Memory B cell (primary cell): Measurements from ENCODE around the gene PAEP.

ENCODE experiments used
- ATAC-seq: fragments of 150-1000 bp; cut with Tn5 transposase; 2 replicates; pipeline ENCODE4 v1.10.0; 2021; ENCODE audit warnings: low read depth, mild to moderate bottlenecking, moderate library complexity
- DNase-seq, 2 donors: peaks; one replicate each; pipeline ENCODE4 v3.0.0; 2022; ENCODE audit warnings: low spot score in 2 of 2
- H3K27ac Mint-ChIP-seq: one replicate; pipeline ENCODE4 v1.8.0; 2022; ENCODE audit warnings: mild to moderate bottlenecking, moderate library complexity, mixed read lengths
- H3K27me3 Mint-ChIP-seq: one replicate; pipeline ENCODE4 v1.8.0; 2022; ENCODE audit warnings: mixed read lengths
- H3K36me3 Mint-ChIP-seq: one replicate; pipeline ENCODE4 v1.8.0; 2022; ENCODE audit warnings: mild to moderate bottlenecking, mixed read lengths
- H3K4me1 Mint-ChIP-seq: one replicate; pipeline ENCODE4 v1.8.0; 2022; ENCODE audit warnings: mixed read lengths
- H3K4me3 Mint-ChIP-seq: one replicate; pipeline ENCODE4 v1.8.0; 2022; ENCODE audit warnings: mild to moderate bottlenecking, moderate library complexity, mixed read lengths
- H3K9me3 Mint-ChIP-seq: one replicate; pipeline ENCODE4 v1.8.0; 2022; ENCODE audit warnings: mixed read lengths

Gene PAEP

GRCh38 chr9:135583688-135584011, 22.1 kb downstream of the PAEP start:
- H3K36me3 Mint-ChIP-seq = no peaks in the 10 kb centered on the region
- H3K9me3 Mint-ChIP-seq = no peaks in the 10 kb centered on the region
- H3K27me3 Mint-ChIP-seq = peaks cover 4% of the 10 kb centered on the region
- DNase-seq (no peak), ATAC-seq (no peak)
- no peak overlapping the region for H3K27ac Mint-ChIP-seq
- H3K4me3 Mint-ChIP-seq = no peak overlapping the region
- H3K4me1 Mint-ChIP-seq = no peaks in the 10 kb centered on the region

- no peak overlapping the region for H3K4me3 Mint-ChIP-seq
- no peaks in the 10 kb centered on the region for H3K9me3 Mint-ChIP-seq
- ATAC-seq = no peak
- no peak for DNase-seq
- H3K36me3 Mint-ChIP-seq = no peaks in the 10 kb centered on the region
- no peaks in the 10 kb centered on the region for H3K4me1 Mint-ChIP-seq
- H3K27ac Mint-ChIP-seq = no peak overlapping the region
- peaks cover 4% of the 10 kb centered on the region for H3K27me3 Mint-ChIP-seq
Measured at GRCh38 chr9:135584371-135584770, 22.8 kb downstream of the PAEP start.

DNA sequence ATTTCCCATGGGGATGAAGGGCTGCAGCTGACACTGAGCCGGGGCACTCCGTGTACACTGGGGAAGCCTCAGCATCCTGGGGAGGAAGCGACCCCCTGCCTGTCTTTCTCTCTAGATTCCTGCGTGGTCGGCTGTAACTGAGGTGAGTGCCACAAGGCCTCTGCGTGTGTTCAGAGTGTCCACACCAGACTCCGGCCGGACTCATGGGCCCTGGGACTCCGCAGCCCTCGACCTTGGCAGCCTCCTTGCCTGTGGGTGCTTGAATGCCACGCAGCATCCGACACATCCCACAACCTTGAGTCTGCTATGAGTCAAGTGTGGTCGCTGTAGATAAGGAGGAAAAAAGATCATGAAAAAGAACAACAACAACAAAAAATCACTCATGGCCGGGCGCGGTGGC, 23.4 kb downstream of the PAEP start:
- Mint-ChIP-seq H3K27ac (no peak overlapping the region), H3K27me3 (peaks cover 6% of the 10 kb centered on the region), H3K4me3 (no peak overlapping the region), H3K36me3 (no peaks in the 10 kb centered on the region), H3K4me1 (no peaks in the 10 kb centered on the region), H3K9me3 (no peaks in the 10 kb centered on the region)
- ATAC-seq = no peak
- DNase-seq = no peak

DNA sequence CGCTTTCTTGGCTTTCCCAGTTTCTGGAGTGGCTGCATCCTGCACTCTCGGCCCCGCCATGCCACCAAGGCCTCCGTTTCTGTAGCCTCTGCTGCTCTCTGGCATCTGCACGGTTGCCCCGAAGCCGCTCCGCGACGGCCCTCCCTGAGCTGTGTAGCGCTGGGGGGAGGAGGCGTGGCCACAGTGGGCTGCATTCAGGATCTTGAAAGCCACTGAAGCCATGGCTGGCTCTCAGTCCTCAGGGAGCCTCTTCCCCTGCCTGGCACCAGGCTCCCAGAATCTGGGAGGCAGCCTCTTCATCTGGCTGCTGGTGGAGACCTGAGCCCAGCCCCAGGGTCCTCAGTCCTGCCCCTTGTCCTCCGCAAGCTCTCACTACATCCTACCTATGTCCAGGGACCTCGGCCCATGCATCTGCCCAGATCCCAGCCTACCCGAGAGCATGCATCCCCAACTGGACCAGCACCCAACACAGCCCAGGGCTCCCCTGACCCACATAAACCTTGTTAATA, 25.1 kb downstream of the PAEP start:
- DNase-seq (no peak), ATAC-seq (no peak)
- Mint-ChIP-seq H3K27me3 (peaks cover 8% of the 10 kb centered on the region), H3K9me3 (no peaks in the 10 kb centered on the region), H3K4me1 (no peaks in the 10 kb centered on the region), H3K36me3 (no peaks in the 10 kb centered on the region), H3K27ac (no peak overlapping the region), H3K4me3 (no peak overlapping the region)

- no peak for ATAC-seq
- Mint-ChIP-seq H3K27ac (no peak overlapping the region), H3K4me3 (no peak overlapping the region), H3K4me1 (no peaks in the 10 kb centered on the region), H3K27me3 (peaks cover 6% of the 10 kb centered on the region), H3K9me3 (no peaks in the 10 kb centered on the region), H3K36me3 (no peaks in the 10 kb centered on the region)
- DNase-seq = no peak
Measured at GRCh38 chr9:135587658-135588057, 26.1 kb downstream of the PAEP start.

DNA sequence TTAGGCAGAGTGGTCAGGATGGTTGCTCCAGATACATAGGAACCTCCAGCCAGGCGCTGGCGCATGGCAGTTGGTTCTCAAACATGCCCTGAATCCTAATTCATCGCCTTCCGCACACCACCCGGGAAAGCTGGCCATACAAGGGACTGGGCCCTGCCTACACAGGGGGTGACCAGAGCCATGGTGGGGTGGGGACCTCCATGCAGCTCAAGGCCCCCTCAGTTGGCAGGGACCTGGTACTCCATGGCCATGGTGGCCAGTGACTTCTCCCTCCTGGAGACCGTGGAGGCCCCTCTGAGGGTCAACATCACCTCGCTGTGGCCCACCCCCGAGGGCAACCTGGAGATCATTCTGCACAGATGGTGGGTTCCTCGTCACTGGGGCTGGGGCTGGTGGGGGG, 26.8 kb downstream of the PAEP start:
- Mint-ChIP-seq H3K9me3 (peaks cover 2% of the 10 kb centered on the region), H3K4me1 (no peaks in the 10 kb centered on the region), H3K36me3 (no peaks in the 10 kb centered on the region), H3K4me3 (no peak overlapping the region), H3K27me3 (peaks cover 6% of the 10 kb centered on the region), H3K27ac (no peak overlapping the region)
- ATAC-seq = no peak
- DNase-seq = no peak

GRCh38 chr9:135588886-135589595, 27.5 kb downstream of the PAEP start:
- Mint-ChIP-seq H3K4me1 (no peaks in the 10 kb centered on the region), H3K27me3 (peaks cover 6% of the 10 kb centered on the region)

GRCh38 chr9:135589596-135590485, 28.3 kb downstream of the PAEP start:
- peaks cover 6% of the 10 kb centered on the region for H3K27me3 Mint-ChIP-seq
- no peaks in the 10 kb centered on the region for H3K36me3 Mint-ChIP-seq
- H3K4me3 Mint-ChIP-seq = no peak overlapping the region
- H3K27ac Mint-ChIP-seq = no peak overlapping the region
- peaks cover 2% of the 10 kb centered on the region for H3K9me3 Mint-ChIP-seq
- ATAC-seq = no peak
- DNase-seq = no peak
- H3K4me1 Mint-ChIP-seq = no peaks in the 10 kb centered on the region

More at GRCh38 chr9:135588886-135589595, 27.5 kb downstream of the PAEP start:
- Mint-ChIP-seq H3K36me3 (no peaks in the 10 kb centered on the region), H3K4me3 (no peak overlapping the region), H3K9me3 (peaks cover 2% of the 10 kb centered on the region), H3K27ac (no peak overlapping the region)
- DNase-seq = no peak
- ATAC-seq = no peak

- H3K9me3 Mint-ChIP-seq = peaks cover 4% of the 10 kb centered on the region
- H3K27me3 Mint-ChIP-seq = peaks cover 6% of the 10 kb centered on the region
Measured at GRCh38 chr9:135590486-135591079, 29.0 kb downstream of the PAEP start.

DNA sequence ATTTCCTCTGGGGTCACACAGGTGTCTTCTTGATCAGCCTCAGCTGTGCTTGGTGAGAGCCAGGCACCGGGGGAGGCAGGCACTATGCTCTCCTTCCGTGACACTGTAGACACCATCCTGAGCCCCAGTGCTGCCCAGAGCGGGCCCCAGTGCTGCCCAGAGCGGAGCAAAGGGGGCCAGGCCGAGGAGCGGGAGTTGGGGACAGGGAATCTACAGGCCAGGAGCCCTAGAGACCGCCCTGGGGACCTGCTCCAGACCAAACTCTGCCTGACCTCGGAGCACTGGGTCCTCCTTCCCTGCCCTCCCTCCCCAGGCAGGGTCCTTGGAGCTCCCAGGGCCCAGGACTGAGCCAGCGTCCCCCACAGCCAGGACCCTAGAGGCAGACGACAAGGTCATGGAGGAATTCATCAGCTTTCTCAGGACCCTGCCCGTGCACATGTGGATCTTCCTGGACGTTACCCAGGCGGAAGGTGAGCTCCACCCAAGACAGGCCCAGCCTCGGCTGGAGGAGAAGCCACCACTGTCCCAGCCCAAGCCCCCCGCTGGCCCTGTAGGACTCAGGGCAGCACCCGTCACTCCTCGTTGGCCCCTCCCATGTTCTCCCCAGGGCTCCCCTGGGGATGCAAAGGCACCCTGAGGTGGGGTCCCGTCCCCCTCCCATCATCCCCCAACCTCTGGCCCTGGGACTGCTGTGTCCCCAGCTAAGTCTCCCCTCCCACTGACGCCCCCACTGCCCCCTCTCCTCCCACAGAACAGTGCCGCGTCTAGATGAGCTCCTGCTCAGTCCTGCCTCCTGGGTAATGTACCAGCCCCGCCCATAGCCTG, 30.2 kb downstream of the PAEP start:
- H3K27me3 Mint-ChIP-seq = peaks cover 6% of the 10 kb centered on the region
- no peaks in the 10 kb centered on the region for H3K4me1 Mint-ChIP-seq
- no peaks in the 10 kb centered on the region for H3K36me3 Mint-ChIP-seq
- H3K27ac Mint-ChIP-seq = no peak overlapping the region
- no peak overlapping the region for H3K4me3 Mint-ChIP-seq
- peaks cover 4% of the 10 kb centered on the region for H3K9me3 Mint-ChIP-seq
- no peak for ATAC-seq
- no peak for DNase-seq

More at GRCh38 chr9:135590486-135591079, 29.0 kb downstream of the PAEP start:
- Mint-ChIP-seq H3K27ac (no peak overlapping the region), H3K36me3 (no peaks in the 10 kb centered on the region), H3K4me3 (no peak overlapping the region), H3K4me1 (no peaks in the 10 kb centered on the region)
- DNase-seq (no peak), ATAC-seq (no peak)

DNA sequence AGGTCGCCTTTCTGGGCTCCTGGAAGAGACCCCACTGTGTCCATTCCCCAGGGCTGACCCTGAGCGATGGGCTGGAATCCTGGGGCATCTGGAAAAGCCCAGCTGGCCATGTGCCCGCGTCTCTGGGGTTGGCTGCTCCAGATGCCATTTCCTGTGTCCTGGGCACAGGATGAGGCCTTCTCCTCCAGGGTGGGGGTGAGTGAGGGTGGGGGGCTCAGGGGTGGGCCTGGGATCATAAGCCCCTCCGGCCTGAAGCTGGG, 30.7 kb downstream of the PAEP start:
- H3K4me3 Mint-ChIP-seq = no peak overlapping the region
- DNase-seq (no peak), ATAC-seq (no peak)
- peaks cover 5% of the 10 kb centered on the region for H3K27me3 Mint-ChIP-seq
- peaks cover 4% of the 10 kb centered on the region for H3K9me3 Mint-ChIP-seq
- no peaks in the 10 kb centered on the region for H3K4me1 Mint-ChIP-seq
- no peaks in the 10 kb centered on the region for H3K36me3 Mint-ChIP-seq
- H3K27ac Mint-ChIP-seq = no peak overlapping the region

- Mint-ChIP-seq H3K4me1 (no peaks in the 10 kb centered on the region), H3K4me3 (no peak overlapping the region), H3K27me3 (peaks cover 5% of the 10 kb centered on the region), H3K36me3 (no peaks in the 10 kb centered on the region), H3K27ac (no peak overlapping the region), H3K9me3 (peaks cover 4% of the 10 kb centered on the region)
- no peak for ATAC-seq
- DNase-seq = no peak
Measured at GRCh38 chr9:135592625-135593024, 31.1 kb downstream of the PAEP start.

GRCh38 chr9:135596211-135596610, 34.7 kb downstream of the PAEP start:
- DNase-seq (no peak), ATAC-seq (no peak)
- Mint-ChIP-seq H3K27me3 (peaks cover 9% of the 10 kb centered on the region), H3K9me3 (peaks cover 4% of the 10 kb centered on the region), H3K4me1 (no peaks in the 10 kb centered on the region), H3K36me3 (no peaks in the 10 kb centered on the region), H3K4me3 (no peak overlapping the region), H3K27ac (no peak overlapping the region)
